HG03520 (cell line): ENCODE data around the gene SHISA7.

Experiments
- ATAC-seq: cut with Tn5 transposase; IDR thresholded peaks from one replicate; pipeline ENCODE4 v1.9.1; 2021; ENCODE audit warnings: mild to moderate bottlenecking, moderate library complexity; ENCODE audit not compliant: unreplicated experiment

SHISA7 gene

GRCh38 chr19:55391191-55391670 is 51.9 kb downstream of the SHISA7 start:
- ATAC-seq = no peak

GRCh38 chr19:55390461-55390880 is 52.6 kb downstream of the SHISA7 start:
- no peak for ATAC-seq

- no peak for ATAC-seq
These were observed 53.4 kb downstream of the SHISA7 start for GRCh38 chr19:55389386-55390317.

- no peak for ATAC-seq
These were observed 55.2 kb downstream of the SHISA7 start for GRCh38 chr19:55387736-55388497.

- no peak for ATAC-seq
These were observed 56.6 kb downstream of the SHISA7 start for GRCh38 chr19:55386493-55386971.

- peak; percentile 59 for ATAC-seq
These were observed 57.2 kb downstream of the SHISA7 start, which contains the start of gene RPL28 for GRCh38 chr19:55385724-55386492. RPL28 (plus strand) TSS chr19:55385932; CDS start chr19:55386358, 426 bp downstream.

GRCh38 chr19:55384920-55385723 is 58.0 kb downstream of the SHISA7 start:
- peak; percentile 47 for ATAC-seq

- no peak for ATAC-seq
These were observed 58.8 kb downstream of the SHISA7 start, which contains the start of gene TMEM238 for GRCh38 chr19:55384131-55384919. TMEM238 (minus strand) TSS chr19:55384292; CDS start chr19:55384259, 33 bp downstream.

- ATAC-seq = no peak
These were observed 59.6 kb downstream of the SHISA7 start for GRCh38 chr19:55383279-55384130.

GRCh38 chr19:55382522-55383054 is 60.5 kb downstream of the SHISA7 start:
- no peak for ATAC-seq

GRCh38 chr19:55382013-55382412 is 61.1 kb downstream of the SHISA7 start:
- no peak for ATAC-seq

GRCh38 chr19:55379174-55379573 is 63.9 kb downstream of the SHISA7 start:
- ATAC-seq = no peak
